ENCODE results near the gene TSSC4.

Gene TSSC4

DNA sequence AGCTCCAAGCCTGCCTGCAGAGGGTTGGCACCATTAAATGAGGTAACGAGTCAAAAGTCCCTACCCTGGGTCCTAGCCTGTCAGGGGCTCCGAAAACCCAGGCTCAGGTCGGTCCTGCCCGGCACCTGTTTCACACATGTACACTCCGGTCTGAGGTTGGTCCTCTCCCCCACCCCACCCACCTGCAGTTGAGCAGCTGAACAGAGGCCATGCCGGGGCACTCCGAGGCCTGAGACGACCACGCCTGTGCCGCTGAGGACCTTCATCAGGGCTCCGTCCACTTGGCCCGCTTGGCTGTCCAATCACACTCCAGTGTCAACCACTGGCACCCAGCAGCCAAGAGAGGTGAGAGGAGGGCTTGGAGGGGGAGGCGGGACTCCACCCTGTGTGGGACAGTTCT, 1.6 kb downstream of the TSSC4 start:
- no peak for DNase-seq

- DNase-seq = no peak
These were observed 2.5 kb downstream of the TSSC4 start for GRCh38 chr11:2402890-2403645.

- DNase-seq = no peak
These were observed 4.2 kb downstream of the TSSC4 start for GRCh38 chr11:2404735-2405196.

GRCh38 chr11:2406451-2406850, 5.9 kb downstream of the TSSC4 start:
- DNase-seq = no peak

- DNase-seq = no peak
These were observed 6.4 kb downstream of the TSSC4 start for GRCh38 chr11:2406878-2407410.

- no peak for DNase-seq
These were observed 8.1 kb downstream of the TSSC4 start for GRCh38 chr11:2408671-2409070.

DNA sequence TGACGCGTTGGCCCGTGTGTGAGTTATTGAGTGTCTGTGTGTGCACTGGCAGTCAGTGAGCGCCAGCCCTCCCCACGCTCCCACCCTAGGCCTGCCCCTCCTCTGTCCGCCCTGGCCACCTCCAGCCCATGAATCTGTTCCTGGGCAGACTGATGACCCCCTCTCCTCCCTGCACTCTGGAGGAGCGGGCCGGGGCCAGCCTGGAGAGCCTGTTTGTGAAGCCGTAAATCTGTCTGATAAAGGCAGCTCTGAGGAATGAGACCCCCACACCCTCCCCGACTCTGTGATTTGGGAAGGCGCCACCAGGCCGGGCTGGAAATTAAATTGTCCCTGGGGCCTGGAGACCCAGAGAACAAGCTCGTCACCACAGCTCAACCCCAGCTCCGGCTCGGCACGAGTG, 8.6 kb downstream of the TSSC4 start:
- DNase-seq = no peak

DNA sequence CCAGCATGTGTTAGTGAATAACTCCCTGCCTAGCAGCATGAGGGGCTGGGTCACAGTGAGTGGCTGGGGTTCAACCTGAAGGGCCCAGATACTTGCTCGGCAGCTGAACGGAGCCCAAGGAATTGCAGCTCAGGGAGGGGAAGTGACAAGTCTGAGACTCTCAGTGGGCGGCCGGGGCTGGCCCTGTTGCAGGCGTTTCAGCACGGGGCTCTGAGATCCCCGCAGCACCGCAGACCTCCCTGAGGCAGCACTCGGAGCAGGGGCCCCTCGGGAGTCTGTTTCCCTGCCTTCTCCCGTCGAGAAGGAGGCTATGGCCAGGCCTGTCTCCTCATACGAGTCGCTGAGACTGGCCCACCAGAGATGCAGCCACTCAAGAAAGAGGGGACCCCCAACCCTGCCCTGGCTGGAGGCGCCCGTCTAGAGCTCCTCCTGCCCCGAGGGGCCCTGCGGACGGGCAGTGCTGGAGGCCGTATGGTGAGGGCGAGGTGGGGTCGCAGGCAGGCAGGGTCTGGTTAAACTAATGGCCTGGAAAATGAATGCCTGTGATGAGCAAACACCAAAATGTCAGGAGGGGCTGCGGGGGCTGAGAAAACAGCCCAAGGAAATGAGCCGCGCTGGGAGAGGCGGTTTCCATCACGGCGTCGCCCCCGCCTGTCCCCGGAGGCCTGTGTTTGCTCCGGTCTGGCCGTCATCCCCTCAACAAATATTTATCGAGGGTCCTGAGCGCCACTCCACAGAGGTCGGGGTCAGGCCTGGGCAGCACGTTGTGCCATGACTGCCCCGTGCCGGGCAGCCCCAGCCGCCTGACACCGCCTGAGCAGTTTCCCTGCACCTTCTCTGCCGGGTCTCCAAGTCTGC, 9.3 kb downstream of the TSSC4 start:
- no peak for DNase-seq

DNA sequence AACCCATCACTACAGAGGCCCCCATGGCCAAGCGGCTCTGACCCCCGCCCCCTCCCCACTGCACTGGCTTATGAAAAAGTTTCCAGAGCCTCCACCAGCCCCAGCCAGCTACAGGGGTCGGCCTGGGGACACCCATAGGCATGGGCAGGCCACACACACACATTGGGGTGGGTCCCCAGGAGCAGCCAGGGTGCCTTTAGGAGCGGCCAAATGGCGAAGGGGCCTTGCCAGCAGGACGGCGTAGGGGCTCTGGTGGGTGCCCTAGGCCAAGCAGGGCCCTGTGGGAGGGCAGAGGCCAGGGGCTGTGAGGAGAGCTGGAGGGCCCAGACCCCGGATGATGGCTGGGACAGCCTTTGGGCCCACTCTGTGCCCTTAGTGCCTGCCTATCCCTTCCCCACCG, 10.1 kb downstream of the TSSC4 start:
- DNase-seq = no peak

- no peak for DNase-seq
These were observed 11.1 kb downstream of the TSSC4 start for GRCh38 chr11:2411446-2412305.

GRCh38 chr11:2412323-2412722, 11.8 kb downstream of the TSSC4 start:
- DNase-seq = no peak

- DNase-seq = no peak
These were observed 13.4 kb downstream of the TSSC4 start for GRCh38 chr11:2413742-2414579.

DNA sequence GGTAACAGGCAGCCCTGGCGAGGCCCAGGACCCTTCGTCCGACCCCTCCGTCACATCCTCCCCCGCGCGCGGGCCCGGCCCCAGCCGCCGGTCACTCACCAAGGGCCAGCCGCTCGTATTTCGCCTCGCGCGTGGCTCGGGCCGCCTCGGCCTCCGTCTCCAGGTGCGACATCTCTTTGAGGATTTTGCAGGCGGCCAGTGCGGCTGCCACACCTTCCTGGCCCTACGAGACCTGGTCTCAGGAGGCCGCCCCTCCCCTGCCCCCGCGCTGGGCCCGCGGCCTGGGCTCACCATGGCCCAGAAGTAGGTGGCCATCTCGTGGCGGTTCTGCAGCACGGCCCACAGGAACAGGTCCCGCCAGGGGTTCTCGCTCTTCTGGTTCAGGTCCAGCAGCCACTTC, 14.1 kb downstream of the TSSC4 start:
- no peak for DNase-seq

DNA sequence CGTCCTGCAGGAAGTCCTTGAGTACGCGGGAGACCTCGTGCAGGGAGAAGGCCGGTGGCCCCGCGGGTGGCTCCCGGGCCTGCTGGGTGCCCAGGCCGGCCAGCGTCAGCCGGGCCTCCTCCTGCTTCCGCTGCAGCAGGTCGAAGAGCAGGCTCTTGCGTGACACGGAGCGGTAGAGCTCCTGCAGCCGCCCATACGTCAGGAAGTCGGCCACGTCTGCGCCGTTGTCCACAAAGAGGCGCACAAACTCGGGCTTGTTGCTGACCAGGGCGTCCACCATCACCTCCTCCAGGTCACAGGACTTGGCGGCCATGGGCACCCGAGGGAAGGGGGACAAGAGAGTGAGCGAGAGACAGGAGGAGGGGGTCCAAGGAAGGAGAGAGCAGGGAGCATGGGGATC, 14.6 kb downstream of the TSSC4 start:
- DNase-seq = no peak

DNA sequence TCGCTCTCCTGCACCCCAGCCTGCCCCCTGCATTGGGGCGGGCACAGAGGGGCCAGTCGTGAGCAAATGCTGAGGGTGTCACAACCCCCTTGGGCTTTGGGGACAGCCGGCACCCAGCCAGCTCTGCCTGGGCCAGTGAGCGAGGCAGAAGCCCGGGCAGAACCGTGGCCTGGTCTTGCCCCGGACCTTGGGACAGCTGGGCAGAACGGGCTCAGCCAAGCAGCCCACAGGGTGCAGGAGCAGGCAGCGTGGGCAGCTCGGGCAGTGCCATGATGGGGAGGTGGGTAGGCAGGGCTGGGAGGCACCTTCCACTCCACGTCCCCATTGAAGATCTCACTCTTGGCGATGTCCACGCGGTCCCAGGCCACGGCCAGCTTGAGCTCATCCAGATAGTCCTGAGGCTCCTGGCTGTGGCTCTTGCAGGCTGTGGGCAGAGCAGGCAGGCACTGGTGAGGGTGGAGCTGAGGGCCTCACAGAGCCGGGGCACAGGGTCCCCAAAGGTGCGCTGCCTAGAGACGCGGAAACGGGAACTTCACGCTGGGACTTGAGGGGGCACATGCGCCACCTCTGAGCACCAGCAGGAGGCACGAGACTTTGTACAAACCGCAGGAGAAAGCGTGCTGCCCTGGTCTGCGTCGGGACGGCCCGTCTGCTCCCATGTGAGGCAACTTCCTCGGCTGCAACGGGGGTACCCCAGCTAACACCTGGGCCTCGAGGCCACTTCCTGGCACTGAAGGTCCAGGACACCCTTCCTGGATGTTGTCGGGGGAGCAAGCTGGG, 15.2 kb downstream of the TSSC4 start:
- no peak for DNase-seq

GRCh38 chr11:2416765-2417164, 16.2 kb downstream of the TSSC4 start:
- no peak for DNase-seq

DNA sequence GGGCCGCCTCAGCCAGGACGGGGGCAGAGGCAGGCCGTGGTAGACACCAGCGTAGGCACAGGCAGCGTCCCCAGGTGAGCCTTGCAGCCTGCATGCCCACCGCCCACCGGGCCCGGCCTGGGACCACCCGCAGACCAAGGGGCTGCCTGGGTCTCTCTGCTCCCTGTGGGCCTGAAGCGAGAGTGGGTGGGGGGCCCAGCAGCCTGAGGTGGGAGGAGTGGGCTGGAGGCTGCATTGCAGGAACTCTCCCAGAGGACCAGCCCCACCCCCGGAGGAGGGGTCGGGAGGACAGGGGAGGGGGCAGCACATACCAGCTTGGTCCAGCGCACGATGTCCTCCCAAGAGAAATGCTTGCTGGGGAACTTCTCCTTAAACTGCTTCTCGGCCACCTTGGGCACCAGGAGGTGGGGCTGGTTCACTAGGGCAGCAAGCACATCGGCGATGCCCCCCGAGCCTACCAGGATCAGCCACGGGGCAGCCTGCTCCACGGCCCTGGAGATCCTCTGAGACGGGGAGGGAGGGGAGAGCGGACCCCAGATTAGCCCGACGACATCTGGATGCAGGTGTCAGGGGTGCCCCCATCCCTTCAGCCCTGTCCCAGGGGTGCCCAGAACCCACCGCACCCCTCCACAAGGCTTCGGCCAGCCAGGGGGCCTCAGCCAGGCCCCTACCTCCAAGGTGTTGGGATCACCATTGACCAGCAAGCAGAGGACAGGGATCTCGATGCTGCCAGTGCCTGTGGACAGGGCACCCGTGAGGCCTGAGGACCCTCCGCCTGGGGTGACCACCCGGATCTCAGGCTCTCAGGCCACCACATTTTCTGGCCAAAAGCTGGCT, 17.5 kb downstream of the TSSC4 start:
- no peak for DNase-seq

DNA sequence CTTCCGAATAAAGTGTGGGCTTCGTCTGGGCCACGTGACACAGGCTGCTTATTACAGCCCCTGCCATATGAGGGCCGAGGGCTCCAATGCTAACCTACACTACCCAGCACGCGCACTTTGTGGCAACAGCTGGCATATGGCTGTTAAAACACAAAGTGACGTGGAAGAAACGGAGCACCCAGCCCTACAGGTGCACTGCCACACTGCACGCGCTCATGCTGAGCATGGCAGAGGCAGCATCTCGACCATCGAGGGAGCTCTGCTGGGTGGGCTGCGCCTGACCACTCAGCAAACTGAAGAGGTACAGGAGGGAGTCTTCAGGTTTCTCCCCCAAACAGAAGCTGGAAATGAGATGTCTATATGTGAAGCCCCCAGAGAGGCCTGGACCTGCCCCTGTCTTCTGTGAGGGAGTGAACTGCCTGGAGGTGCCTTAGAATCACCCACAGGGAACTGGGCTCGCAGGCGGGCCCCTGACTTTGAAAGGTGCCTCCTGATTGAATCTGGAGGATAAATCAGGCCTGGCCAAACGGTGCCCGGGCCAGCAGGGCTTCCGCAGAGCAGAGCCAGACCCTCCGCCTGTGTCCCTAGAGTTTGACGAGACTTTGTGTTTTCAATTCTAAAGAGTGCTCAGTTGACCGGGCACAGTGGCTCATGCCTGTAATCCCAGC, 18.3 kb downstream of the TSSC4 start:
- no peak for DNase-seq

- DNase-seq = peak; percentile 64
These were observed 19.3 kb downstream of the TSSC4 start for GRCh38 chr11:2419638-2420501.

Measured in stimulated activated CD4-positive, alpha-beta T cell treated with anti-CD3 and anti-CD28 coated beads, Interleukin-4, amount 100 ng/mL, for 1 hour (primary cell).